Measurements from ENCODE around the gene C4orf36. TPM values are rescaled to one million over a fixed set of nuclear protein-coding genes. Genes with fewer than 3 reads are reported as not detected.

The C4orf36 gene
- total RNA-seq, 1 donor from 2014 or later = 2.0 TPM

Other genes starting within 250 kb of the C4orf36 start
- gene SLC10A6, start 43.0 kb downstream of the C4orf36 start, total RNA-seq = not detected
- 2.9 TPM for gene AFF1, start 42.6 kb upstream of the C4orf36 start, total RNA-seq